BLaER1 treated with 17β-estradiol and CSF1 and Interleukin-3, amounts not matched to agents 10 nM and 100 nM (cell line): ENCODE data around the gene APP.

ENCODE experiments used
- H3K27ac ChIP-seq, 11 experiments: shearing (Covaris generic); formaldehyde crosslinking; 2 replicates each; pipeline ENCODE4 v1.8.1; 2022
- H3K27me3 ChIP-seq, 11 experiments: shearing (Covaris generic); formaldehyde crosslinking; 2 replicates each; pipeline ENCODE4 v1.8.1; 2022
- H3K36me3 ChIP-seq, 11 experiments: shearing (Covaris generic); formaldehyde crosslinking; 2 replicates each; pipeline ENCODE4 v1.8.1; 2022
- H3K4me1 ChIP-seq, 10 experiments: shearing (Covaris generic); formaldehyde crosslinking; 2 replicates each; pipeline ENCODE4 v1.8.1; 2022
- H3K4me2 ChIP-seq, 11 experiments: shearing (Covaris generic); formaldehyde crosslinking; 2 replicates each; pipeline ENCODE4 v1.8.1; 2022
- H3K4me3 ChIP-seq, 10 experiments: shearing (Covaris generic); formaldehyde crosslinking; 2 replicates each; pipeline ENCODE4 v1.8.1; 2022
- H3K9ac ChIP-seq, 11 experiments: shearing (Covaris generic); formaldehyde crosslinking; 2 replicates each; pipeline ENCODE4 v1.8.1; 2022
- H3K9me3 ChIP-seq, 11 experiments: shearing (Covaris generic); formaldehyde crosslinking; replicated peaks in 1 of 11; 2 replicates each; pipeline ENCODE4 v1.8.1; 2022
- H4K20me1 ChIP-seq, 11 experiments: shearing (Covaris generic); formaldehyde crosslinking; 2 replicates each; pipeline ENCODE4 v1.8.1; 2022
- Cebpa-rat ChIP-seq, 11 experiments: shearing (Covaris generic); IDR thresholded peaks; 2 replicates each; pipeline ENCODE4 v1.8.1; 2022

APP gene

DNA sequence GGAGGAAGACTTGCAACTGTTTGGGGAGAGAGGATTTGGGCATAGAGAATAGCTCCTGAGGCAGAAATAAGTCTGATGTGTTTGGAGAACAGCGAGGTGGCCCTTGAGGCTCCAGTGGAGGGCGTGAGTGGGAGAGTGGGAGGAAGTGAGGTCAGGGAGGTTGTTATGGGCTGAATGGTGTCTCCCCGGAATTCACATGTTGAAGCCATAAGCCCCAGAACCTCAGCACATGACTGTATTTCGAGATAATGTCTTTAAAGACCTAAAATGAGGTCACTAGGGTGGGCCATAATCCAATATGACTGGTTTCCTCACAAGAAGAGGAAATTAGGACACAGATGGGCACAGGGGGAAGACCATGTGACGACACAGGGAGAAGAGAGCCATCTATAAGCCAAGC, 17.9 kb upstream of the APP start:
- 0 out of 22 replicates have a peak overlapping the region, but pooled peaks of 3 of the 11 experiments have one; percentile 0 to 12 (median 2) for H3K4me2 ChIP-seq
- no peak for TF ChIP-seq Cebpa-rat (IDR thresholded peaks at IDR 0.05)
- no peak overlapping the region for H3K4me3 ChIP-seq
- no peaks in the 10 kb centered on the region for H3K36me3 ChIP-seq
- no peak overlapping the region for H3K9ac ChIP-seq
- H3K9me3 ChIP-seq: peaks cover 0 to 13% (median 4%) of the 10 kb centered on the region in 11 experiments; a peak in 8 of 22 replicates
- no peaks in the 10 kb centered on the region for H3K27me3 ChIP-seq
- peaks cover 0 to 5% (median 0%) of the 10 kb centered on the region in 10 experiments; a peak in 1 of 20 replicates for H3K4me1 ChIP-seq
- no peaks in the 10 kb centered on the region for H4K20me1 ChIP-seq
- H3K27ac ChIP-seq: no peak overlapping the region

DNA sequence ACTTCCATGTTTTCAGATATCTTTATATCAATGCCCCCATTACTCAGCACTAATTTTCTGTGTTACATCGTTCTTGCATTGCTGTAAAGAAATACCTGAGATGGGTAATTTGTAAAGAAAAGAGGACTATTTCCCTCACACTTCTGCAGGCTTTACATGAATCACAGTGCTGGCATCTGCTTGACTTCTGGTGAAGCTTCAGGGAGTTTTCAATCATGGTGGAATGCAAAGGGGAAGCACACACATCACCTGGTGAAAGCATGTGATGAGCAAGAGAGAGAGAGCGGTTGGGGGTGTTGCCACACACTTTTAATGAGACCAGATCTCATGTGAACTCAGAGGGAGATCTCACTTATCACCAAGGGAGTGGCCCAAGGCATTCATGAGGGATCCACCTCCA, 14.9 kb upstream of the APP start:
- H3K9me3 ChIP-seq: peaks cover 0 to 6% (median 0%) of the 10 kb centered on the region in 11 experiments; a peak in 2 of 22 replicates
- no peaks in the 10 kb centered on the region for H3K27me3 ChIP-seq
- H3K4me1 ChIP-seq: peaks cover 0 to 5% (median 0%) of the 10 kb centered on the region in 10 experiments; a peak in 1 of 20 replicates
- no peak overlapping the region for H3K4me3 ChIP-seq
- no peak overlapping the region for H3K27ac ChIP-seq
- no peaks in the 10 kb centered on the region for H4K20me1 ChIP-seq
- H3K9ac ChIP-seq: no peak overlapping the region
- no peak for TF ChIP-seq Cebpa-rat (IDR thresholded peaks at IDR 0.05)
- no peaks in the 10 kb centered on the region for H3K36me3 ChIP-seq
- H3K4me2 ChIP-seq: no peak overlapping the region

GRCh38 chr21:26185021-26185420, 14.5 kb upstream of the APP start:
- TF ChIP-seq Cebpa-rat (IDR thresholded peaks at IDR 0.05): no peak
- H3K4me3 ChIP-seq: no peak overlapping the region
- H3K27me3 ChIP-seq: no peaks in the 10 kb centered on the region
- H3K9me3 ChIP-seq: peaks cover 0 to 6% (median 0%) of the 10 kb centered on the region in 11 experiments; a peak in 2 of 22 replicates
- H3K4me2 ChIP-seq: no peak overlapping the region
- no peak overlapping the region for H3K9ac ChIP-seq
- H3K36me3 ChIP-seq: no peaks in the 10 kb centered on the region
- H4K20me1 ChIP-seq: no peaks in the 10 kb centered on the region
- no peak overlapping the region for H3K27ac ChIP-seq
- peaks cover 0 to 5% (median 0%) of the 10 kb centered on the region in 10 experiments; a peak in 1 of 20 replicates for H3K4me1 ChIP-seq

DNA sequence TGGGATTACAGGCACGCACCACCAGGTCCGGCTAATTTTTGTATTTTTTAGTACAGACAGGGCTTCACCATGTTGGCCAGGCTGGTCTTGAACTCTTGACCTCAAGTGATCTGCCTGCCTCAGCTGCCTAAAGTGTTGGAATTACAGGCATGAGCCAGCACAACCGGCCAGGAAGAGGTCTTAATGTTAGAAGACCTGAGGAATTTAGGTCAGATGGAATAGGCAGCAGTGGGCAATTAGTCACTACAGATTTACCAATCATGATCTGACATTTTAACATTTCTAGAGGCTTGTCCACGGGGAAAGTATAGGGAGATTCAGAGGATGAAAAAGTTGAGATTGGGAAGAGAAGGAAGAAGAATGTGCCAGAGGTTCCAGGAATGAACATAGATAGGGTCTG, 8.9 kb upstream of the APP start:
- no peaks in the 10 kb centered on the region for H3K36me3 ChIP-seq
- H3K4me2 ChIP-seq: no peak overlapping the region
- no peak for TF ChIP-seq Cebpa-rat (IDR thresholded peaks at IDR 0.05)
- H4K20me1 ChIP-seq: no peaks in the 10 kb centered on the region
- H3K27me3 ChIP-seq: no peaks in the 10 kb centered on the region
- H3K9ac ChIP-seq: no peak overlapping the region
- H3K9me3 ChIP-seq: no peaks in the 10 kb centered on the region
- H3K4me3 ChIP-seq: no peak overlapping the region
- peaks cover 0 to 21% (median 17%) of the 10 kb centered on the region in 10 experiments; a peak in 16 of 20 replicates for H3K4me1 ChIP-seq
- no peak overlapping the region for H3K27ac ChIP-seq

GRCh38 chr21:26177746-26178426, 7.3 kb upstream of the APP start:
- TF ChIP-seq Cebpa-rat (IDR thresholded peaks at IDR 0.05): no peak
- no peaks in the 10 kb centered on the region for H3K36me3 ChIP-seq
- H3K9ac ChIP-seq: no peak overlapping the region
- no peaks in the 10 kb centered on the region for H4K20me1 ChIP-seq
- peak overlapping the region in 1 of 11 experiments; percentile 17; a peak in 2 of 22 replicates for H3K27ac ChIP-seq
- H3K4me1 ChIP-seq: peaks cover 0 to 22% (median 20%) of the 10 kb centered on the region in 10 experiments; a peak in 16 of 20 replicates
- no peaks in the 10 kb centered on the region for H3K27me3 ChIP-seq
- H3K9me3 ChIP-seq: no peaks in the 10 kb centered on the region
- H3K4me3 ChIP-seq: no peak overlapping the region
- H3K4me2 ChIP-seq: peak overlapping the region; percentile 8 to 59 (median 43); a peak in 21 of 22 replicates

DNA sequence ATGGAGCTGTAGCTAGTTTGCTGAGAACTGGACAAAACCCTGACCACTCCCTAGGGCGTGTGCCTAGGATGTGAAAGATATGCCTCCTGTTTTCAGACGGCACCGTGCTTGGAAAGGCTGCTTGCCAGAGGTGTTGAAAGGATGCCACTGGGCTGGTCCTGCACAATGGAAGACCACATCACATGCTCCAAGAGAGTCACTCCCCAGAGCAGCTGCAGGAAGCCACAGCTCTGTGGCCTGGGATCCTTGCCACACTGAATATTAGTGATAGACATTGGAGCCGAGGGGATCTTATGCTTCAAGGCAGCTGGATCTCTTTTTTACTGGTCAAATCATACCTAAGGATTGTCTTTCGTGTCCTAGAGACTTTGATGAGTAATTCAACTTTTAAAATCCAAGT, 6.6 kb upstream of the APP start:
- Histone ChIP-seq H3K4me1 (peaks cover 0 to 22% (median 20%) of the 10 kb centered on the region in 10 experiments; a peak in 16 of 20 replicates), H3K27ac (peak overlapping the region in 1 of 11 experiments; percentile 17; a peak in 1 of 22 replicates), H3K4me3 (no peak overlapping the region), H3K9me3 (no peaks in the 10 kb centered on the region), H3K9ac (no peak overlapping the region), H3K27me3 (no peaks in the 10 kb centered on the region), H4K20me1 (no peaks in the 10 kb centered on the region), H3K36me3 (no peaks in the 10 kb centered on the region), H3K4me2 (peak overlapping the region; percentile 8 to 59 (median 43); a peak in 19 of 22 replicates)
- no peak for TF ChIP-seq Cebpa-rat (IDR thresholded peaks at IDR 0.05)

- Histone ChIP-seq H3K4me1 (peaks cover 24 to 42% (median 29%) of the 10 kb centered on the region in 10 experiments), H3K4me3 (peak overlapping the region; percentile 72 to 98 (median 96)), H3K36me3 (peaks cover 0 to 10% (median 0%) of the 10 kb centered on the region in 11 experiments; a peak in 2 of 22 replicates), H4K20me1 (peaks cover 11 to 33% (median 25%) of the 10 kb centered on the region in 11 experiments; a peak in 19 of 22 replicates), H3K4me2 (peak overlapping the region; percentile 76 to 98 (median 91)), H3K9me3 (no peaks in the 10 kb centered on the region), H3K9ac (peak overlapping the region in 10 of 11 experiments; percentile 13 to 98 (median 94); a peak in 18 of 22 replicates), H3K27me3 (peaks cover 0 to 9% (median 0%) of the 10 kb centered on the region in 11 experiments; a peak in 3 of 22 replicates), H3K27ac (no peak overlapping the region; a peak in 1 of 22 replicates)
- TF ChIP-seq Cebpa-rat (IDR thresholded peaks at IDR 0.05): no peak
Measured at GRCh38 chr21:26171258-26172100, 909 bp upstream of the APP start.

GRCh38 chr21:26169611-26170470, 729 bp downstream of the APP start:
- peaks cover 0 to 9% (median 0%) of the 10 kb centered on the region in 11 experiments; a peak in 3 of 22 replicates for H3K27me3 ChIP-seq
- H3K4me3 ChIP-seq: peak overlapping the region; percentile 72 to 98 (median 96)
- H3K9me3 ChIP-seq: no peaks in the 10 kb centered on the region
- H3K4me2 ChIP-seq: peak overlapping the region; percentile 76 to 98 (median 91)
- H3K36me3 ChIP-seq: peaks cover 0 to 15% (median 0%) of the 10 kb centered on the region in 11 experiments; a peak in 2 of 22 replicates
- peak overlapping the region; percentile 61 to 96 (median 93) for H3K27ac ChIP-seq
- no peak for TF ChIP-seq Cebpa-rat (IDR thresholded peaks at IDR 0.05)
- peaks cover 29 to 56% (median 36%) of the 10 kb centered on the region in 10 experiments for H3K4me1 ChIP-seq
- H3K9ac ChIP-seq: peak overlapping the region; percentile 87 to 98 (median 94)
- peaks cover 17 to 49% (median 42%) of the 10 kb centered on the region in 11 experiments; a peak in 19 of 22 replicates for H4K20me1 ChIP-seq
